ENCODE measurements around the gene GAGE12J.
"Not testable (repeated sequence)": the region's sequence is repeated elsewhere in the genome, so short reads cannot be mapped to it uniquely, and the experiment has no call there.

Gene GAGE12J, protein sequence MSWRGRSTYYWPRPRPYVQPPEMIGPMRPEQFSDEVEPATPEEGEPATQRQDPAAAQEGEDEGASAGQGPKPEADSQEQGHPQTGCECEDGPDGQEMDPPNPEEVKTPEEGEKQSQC

DNA sequence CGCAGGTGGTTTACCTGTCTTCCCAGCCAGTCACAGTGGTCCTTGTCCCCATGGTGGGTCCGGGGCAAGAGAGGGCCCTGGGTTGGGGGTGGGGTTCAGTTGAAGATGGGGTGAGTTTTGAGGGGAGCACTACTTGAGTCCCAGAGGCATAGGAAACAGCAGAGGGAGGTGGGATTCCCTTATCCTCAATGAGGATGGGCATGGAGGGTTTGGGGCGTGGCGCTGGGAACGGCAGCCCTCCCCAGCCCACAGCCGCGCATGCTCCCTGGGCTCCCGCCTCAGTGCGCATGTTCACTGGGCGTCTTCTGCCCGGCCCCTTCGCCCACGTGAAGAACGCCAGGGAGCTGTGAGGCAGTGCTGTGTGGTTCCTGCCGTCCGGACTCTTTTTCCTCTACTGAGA lies at the start of gene GAGE12J:
Gene GAGE12J, plus strand, starts transcription at position 301 of the 400 bp plus-strand sequence. CDS start 1,157 bp downstream, outside the sequence.
- not testable (repeated sequence) for H3K4me3 ChIP-seq (ENCODE audit: low read depth, low read length)

DNA sequence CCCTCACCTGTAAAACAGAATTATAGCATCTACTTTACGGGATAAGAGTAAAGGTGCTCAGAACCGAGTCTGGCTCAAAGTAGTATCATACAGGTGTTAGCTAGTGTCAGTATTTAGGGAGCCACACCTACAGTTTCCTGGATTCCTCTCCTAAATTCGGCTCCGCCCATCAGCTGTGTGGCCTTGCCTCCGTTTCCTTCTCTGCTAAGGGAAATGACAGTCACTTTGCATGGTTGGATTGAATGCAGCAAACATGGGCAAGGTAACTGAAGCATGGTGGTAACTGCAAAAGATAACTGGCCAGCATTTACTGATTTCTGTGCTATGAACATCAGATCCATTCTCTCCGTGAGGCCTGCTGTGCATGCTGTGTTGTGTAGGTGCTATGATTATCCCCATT lies 49.4 kb upstream of the GAGE12J start:
- no peak overlapping the region for H3K4me3 ChIP-seq (ENCODE audit: low read depth, low read length)
- TF ChIP-seq, protein P1, sequence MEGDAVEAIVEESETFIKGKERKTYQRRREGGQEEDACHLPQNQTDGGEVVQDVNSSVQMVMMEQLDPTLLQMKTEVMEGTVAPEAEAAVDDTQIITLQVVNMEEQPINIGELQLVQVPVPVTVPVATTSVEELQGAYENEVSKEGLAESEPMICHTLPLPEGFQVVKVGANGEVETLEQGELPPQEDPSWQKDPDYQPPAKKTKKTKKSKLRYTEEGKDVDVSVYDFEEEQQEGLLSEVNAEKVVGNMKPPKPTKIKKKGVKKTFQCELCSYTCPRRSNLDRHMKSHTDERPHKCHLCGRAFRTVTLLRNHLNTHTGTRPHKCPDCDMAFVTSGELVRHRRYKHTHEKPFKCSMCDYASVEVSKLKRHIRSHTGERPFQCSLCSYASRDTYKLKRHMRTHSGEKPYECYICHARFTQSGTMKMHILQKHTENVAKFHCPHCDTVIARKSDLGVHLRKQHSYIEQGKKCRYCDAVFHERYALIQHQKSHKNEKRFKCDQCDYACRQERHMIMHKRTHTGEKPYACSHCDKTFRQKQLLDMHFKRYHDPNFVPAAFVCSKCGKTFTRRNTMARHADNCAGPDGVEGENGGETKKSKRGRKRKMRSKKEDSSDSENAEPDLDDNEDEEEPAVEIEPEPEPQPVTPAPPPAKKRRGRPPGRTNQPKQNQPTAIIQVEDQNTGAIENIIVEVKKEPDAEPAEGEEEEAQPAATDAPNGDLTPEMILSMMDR (IDR thresholded peaks at IDR 0.05; ENCODE audit: low read depth, low read length) = no peak

DNA sequence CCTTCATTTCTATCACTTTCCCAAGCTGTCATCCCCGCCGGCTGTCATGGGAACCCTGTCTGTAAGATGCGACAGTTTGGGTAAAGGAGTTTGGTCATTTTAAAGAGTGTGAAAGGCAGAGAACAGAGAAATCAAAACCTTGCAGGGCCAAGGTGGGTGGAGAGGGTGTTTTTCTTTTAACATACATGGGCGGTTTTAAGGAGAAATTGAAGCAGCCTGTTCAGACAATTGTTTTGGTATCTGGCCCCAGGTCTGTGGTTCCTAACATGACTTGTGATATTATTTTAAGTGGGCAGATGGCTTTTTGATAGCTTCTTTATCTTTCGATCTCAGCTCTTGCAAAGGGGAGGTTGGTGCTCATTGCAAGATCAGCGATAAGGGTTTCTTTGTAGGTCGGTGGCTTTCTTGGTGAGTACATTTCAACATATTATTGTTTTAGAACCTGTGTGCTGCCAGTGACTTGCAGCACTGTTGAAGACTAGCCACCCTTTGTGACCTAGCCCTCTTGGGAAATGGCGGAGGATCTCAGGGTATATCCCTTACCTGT lies 48.6 kb upstream of the GAGE12J start:
- no peak overlapping the region for H3K4me3 ChIP-seq (ENCODE audit: low read depth, low read length)
- TF ChIP-seq, protein P1 (IDR thresholded peaks at IDR 0.05; ENCODE audit: low read depth, low read length) = no peak

DNA sequence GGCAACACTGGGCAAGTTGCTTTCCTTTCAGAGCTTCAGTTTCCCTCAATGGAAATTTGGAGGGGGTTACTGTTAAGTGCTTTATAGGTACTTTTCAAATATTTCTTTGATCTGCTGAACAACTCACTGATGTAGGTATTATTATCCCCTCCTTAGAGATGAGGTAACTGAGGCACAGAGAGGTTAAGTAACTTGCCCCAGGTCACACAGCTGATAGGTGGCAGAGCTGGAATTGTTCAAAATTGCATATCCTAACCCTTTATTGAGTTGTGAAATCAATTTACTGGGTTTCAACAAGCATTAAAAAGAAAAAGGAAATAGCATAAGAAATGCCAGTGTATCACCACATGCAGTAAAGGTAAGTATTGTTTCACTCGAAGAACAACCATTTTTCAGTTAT lies 45.6 kb upstream of the GAGE12J start:
- TF ChIP-seq, protein P1 (IDR thresholded peaks at IDR 0.05; ENCODE audit: low read depth, low read length) = no peak
- H3K4me3 ChIP-seq (ENCODE audit: low read depth, low read length) = no peak overlapping the region

DNA sequence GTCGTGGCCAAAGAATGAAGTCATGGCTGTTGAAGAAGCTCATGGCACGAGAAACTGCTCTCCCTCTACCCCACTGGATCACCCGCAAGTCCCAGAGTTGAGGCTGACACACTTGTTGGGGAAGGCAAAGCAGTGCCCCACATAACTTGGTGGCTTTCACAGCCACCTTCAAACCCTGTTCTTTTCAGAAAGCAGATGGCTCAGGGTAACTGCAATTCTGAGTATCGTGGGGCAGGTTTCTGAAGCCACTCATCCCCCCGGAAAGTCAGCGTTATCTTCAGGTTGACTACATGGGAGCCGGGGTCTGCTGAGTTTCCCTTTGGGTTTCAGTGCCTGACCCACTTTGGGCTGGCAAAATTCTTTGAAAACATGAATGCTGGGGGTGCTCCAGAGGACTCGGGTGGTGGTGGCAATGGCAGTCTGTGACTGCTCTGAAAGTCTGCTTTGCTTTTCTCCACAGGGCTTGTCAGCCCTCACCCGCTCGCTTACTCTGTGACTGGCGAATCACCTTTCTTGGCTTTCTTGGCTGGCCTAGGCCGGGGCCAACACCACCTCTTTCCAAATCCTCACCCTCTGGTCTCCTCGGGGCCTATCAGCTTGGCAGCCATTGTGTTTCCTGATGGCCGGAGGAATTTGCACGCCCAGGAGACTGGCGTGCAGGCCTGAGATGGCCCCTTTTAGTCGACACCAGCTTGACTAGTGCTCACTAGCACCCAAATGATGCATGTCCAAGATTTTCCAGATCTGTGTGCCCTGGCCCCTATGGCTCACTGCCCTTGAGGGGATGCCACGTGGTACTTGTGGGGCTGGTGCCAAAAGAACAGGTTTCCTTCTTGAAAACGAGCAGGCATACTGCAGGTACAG lies 44.9 kb upstream of the GAGE12J start:
- TF ChIP-seq, protein P1 (IDR thresholded peaks at IDR 0.05; ENCODE audit: low read depth, low read length) = no peak
- no peak overlapping the region for H3K4me3 ChIP-seq (ENCODE audit: low read depth, low read length)

DNA sequence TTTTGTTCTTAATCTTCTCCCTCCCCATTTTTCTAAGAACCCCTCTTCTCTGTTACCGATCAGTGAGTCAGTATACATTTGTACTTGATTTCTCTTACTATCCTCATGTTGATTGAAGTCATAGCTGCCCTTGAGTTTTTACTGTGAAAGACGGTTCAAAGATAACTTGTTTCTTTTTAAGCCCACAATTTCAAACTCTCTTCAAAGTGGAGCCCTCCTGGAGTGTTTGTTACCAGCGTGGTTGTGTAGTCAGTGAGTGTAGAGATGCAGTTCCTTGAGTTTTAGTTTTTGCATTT lies 44.4 kb upstream of the GAGE12J start:
- H3K4me3 ChIP-seq (ENCODE audit: low read depth, low read length) = no peak overlapping the region
- TF ChIP-seq, protein P1 (IDR thresholded peaks at IDR 0.05; ENCODE audit: low read depth, low read length) = no peak

DNA sequence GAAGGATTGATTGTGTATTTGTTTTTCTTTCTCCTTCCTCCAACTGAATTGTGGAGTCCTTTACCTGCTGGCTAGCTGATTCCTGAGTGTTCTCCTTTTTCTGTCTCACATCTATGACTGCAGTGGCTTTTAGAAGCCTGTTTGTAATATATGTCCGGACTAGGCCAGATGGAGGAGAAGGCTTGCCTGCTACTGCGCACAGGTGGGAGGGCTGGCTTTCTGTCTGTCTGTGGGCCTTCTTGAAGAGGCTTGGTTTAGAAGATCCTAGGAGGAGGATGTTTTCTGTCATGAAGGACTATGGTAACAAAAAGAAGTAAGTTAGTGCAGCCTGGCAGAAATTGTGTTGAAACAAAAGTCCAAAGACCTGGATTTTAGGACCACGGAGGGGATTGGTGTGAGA lies 43.8 kb upstream of the GAGE12J start:
- TF ChIP-seq, protein P1 (IDR thresholded peaks at IDR 0.05; ENCODE audit: low read depth, low read length) = no peak
- no peak overlapping the region for H3K4me3 ChIP-seq (ENCODE audit: low read depth, low read length)
